NOMO-1 treated with dmso at 0.1 percent for 144 hours (cell line): Measurements from ENCODE around the gene DNM2.
"Not testable (repeated sequence)": the region's sequence is repeated elsewhere in the genome, so short reads cannot be mapped to it uniquely, and the experiment has no call there.

Experiments
- DNase-seq: peaks from one replicate; lab custom pipeline; 2025; ENCODE audit not compliant: unreplicated experiment; lab: John Stamatoyannopoulos, UW

The DNM2 gene

GRCh38 chr19:10751109-10751953 lies 33.5 kb downstream of the DNM2 start:
- DNase-seq: no peak

GRCh38 chr19:10752237-10752912 lies 34.5 kb downstream of the DNM2 start:
- DNase-seq: no peak

GRCh38 chr19:10752913-10753704 lies 35.2 kb downstream of the DNM2 start:
- no peak for DNase-seq

- DNase-seq: no peak
Measured at GRCh38 chr19:10756371-10756770, 38.5 kb downstream of the DNM2 start.

GRCh38 chr19:10756791-10757190 lies 38.9 kb downstream of the DNM2 start:
- DNase-seq: no peak

- DNase-seq: not testable (repeated sequence)
Measured at GRCh38 chr19:10758050-10758449, 40.2 kb downstream of the DNM2 start.

- no peak for DNase-seq
Measured at GRCh38 chr19:10758978-10759377, 41.1 kb downstream of the DNM2 start.

GRCh38 chr19:10760273-10760944 lies 42.5 kb downstream of the DNM2 start:
- no peak for DNase-seq

GRCh38 chr19:10761443-10762250 lies 43.8 kb downstream of the DNM2 start:
- no peak for DNase-seq

- DNase-seq: no peak
Measured at GRCh38 chr19:10762656-10763055, 44.8 kb downstream of the DNM2 start.

- DNase-seq: no peak
Measured at GRCh38 chr19:10763411-10763810, 45.5 kb downstream of the DNM2 start.

- DNase-seq: no peak
Measured at GRCh38 chr19:10763828-10764339, 46.0 kb downstream of the DNM2 start.

GRCh38 chr19:10764340-10764894 lies 46.5 kb downstream of the DNM2 start:
- no peak for DNase-seq

- DNase-seq: no peak
Measured at GRCh38 chr19:10766049-10766623, 48.3 kb downstream of the DNM2 start.

GRCh38 chr19:10766671-10767201 lies 48.9 kb downstream of the DNM2 start:
- no peak for DNase-seq

- no peak for DNase-seq
Measured at GRCh38 chr19:10767726-10768125, 49.8 kb downstream of the DNM2 start.

- DNase-seq: no peak
Measured at GRCh38 chr19:10768369-10768768, 50.5 kb downstream of the DNM2 start.

GRCh38 chr19:10768936-10769335 lies 51.1 kb downstream of the DNM2 start:
- no peak for DNase-seq
